22Rv1 (cell line): ENCODE measurements around the gene MLYCD.

Experiments
- ZFX ChIP-seq: fragments of 450-650 bp; IDR thresholded peaks from 2 replicates; pipeline ENCODE4 v1.6.1; 2017; ENCODE audit warnings: antibody characterized with exemption, borderline replicate concordance
- TF ChIP-seq, protein P1 (sequence below): fragments of 450-650 bp; IDR thresholded peaks from 2 replicates; pipeline ENCODE4 v1.5.1; 2017; ENCODE audit warnings: mild to moderate bottlenecking

DNA sequence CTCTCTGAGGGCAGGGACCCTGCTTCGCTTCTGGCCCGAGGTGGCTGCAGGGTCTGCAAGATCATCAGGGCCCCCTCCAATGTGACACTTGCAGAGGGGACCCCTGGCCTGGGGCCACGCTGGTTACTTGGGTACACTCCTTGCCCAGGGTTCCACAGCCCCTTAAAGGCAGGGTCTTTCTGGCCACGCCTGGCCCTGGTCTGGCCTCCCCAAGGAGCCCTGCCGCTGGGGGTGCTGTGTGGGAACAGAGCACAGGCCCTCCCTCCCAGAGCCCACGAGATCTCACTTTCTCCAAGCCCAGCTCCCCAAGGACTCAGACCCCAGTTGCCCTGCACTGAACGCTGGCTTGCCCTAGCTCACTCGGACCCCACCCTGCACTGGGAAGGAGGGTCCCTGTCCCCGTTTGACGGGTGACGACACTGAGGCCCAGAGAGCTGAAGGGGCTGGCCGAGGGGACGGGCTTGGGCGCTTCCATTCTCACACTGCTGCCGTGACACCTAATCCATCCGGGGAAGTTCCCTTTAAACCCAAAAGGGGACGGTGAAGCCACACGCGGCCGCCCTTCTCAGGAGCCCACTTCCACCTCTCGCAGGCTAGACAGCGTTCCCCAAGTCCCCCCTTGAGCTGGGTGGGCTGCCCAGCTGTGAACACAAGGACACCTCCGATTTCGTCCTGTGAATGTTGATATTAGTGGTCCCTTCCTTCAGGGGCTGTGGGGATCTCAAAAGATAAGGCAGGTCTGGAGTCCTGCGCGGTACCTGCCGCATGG, 27.2 kb downstream of the MLYCD start:
- TF ChIP-seq, protein P1, sequence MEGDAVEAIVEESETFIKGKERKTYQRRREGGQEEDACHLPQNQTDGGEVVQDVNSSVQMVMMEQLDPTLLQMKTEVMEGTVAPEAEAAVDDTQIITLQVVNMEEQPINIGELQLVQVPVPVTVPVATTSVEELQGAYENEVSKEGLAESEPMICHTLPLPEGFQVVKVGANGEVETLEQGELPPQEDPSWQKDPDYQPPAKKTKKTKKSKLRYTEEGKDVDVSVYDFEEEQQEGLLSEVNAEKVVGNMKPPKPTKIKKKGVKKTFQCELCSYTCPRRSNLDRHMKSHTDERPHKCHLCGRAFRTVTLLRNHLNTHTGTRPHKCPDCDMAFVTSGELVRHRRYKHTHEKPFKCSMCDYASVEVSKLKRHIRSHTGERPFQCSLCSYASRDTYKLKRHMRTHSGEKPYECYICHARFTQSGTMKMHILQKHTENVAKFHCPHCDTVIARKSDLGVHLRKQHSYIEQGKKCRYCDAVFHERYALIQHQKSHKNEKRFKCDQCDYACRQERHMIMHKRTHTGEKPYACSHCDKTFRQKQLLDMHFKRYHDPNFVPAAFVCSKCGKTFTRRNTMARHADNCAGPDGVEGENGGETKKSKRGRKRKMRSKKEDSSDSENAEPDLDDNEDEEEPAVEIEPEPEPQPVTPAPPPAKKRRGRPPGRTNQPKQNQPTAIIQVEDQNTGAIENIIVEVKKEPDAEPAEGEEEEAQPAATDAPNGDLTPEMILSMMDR: no peak
- no peak for TF ChIP-seq ZFX
